Embryonic facial prominence (tissue), 1 donor: ENCODE results near the gene SYT1.

Experiments used
- DNase-seq: peaks from one replicate; pipeline ENCODE4 v3.0.0-alpha.2; 2016; ENCODE audit errors: extremely low spot score

The SYT1 gene

GRCh38 chr12:79291711-79292110 lies 427.1 kb downstream of the SYT1 start:
- no peak for DNase-seq

GRCh38 chr12:79294590-79294989 lies 430.0 kb downstream of the SYT1 start:
- DNase-seq = no peak

- no peak for DNase-seq
These were observed 431.0 kb downstream of the SYT1 start for GRCh38 chr12:79295572-79295971.

GRCh38 chr12:79296133-79296532 lies 431.6 kb downstream of the SYT1 start:
- DNase-seq = no peak

- DNase-seq = no peak
These were observed 432.3 kb downstream of the SYT1 start for GRCh38 chr12:79296871-79297270.

- DNase-seq = no peak
These were observed 433.9 kb downstream of the SYT1 start for GRCh38 chr12:79298506-79298905.

- DNase-seq = no peak
These were observed 435.0 kb downstream of the SYT1 start for GRCh38 chr12:79299447-79300198.

GRCh38 chr12:79300199-79300568 lies 435.6 kb downstream of the SYT1 start:
- no peak for DNase-seq

- DNase-seq = no peak
These were observed 436.6 kb downstream of the SYT1 start for GRCh38 chr12:79301181-79301580.

GRCh38 chr12:79302162-79302814 lies 437.7 kb downstream of the SYT1 start:
- DNase-seq = no peak

GRCh38 chr12:79307340-79307739 lies 442.8 kb downstream of the SYT1 start:
- no peak for DNase-seq

- DNase-seq = no peak
These were observed 444.5 kb downstream of the SYT1 start for GRCh38 chr12:79309039-79309438.

- DNase-seq = no peak
These were observed 452.7 kb downstream of the SYT1 start for GRCh38 chr12:79317179-79317847.

- no peak for DNase-seq
These were observed 458.3 kb downstream of the SYT1 start for GRCh38 chr12:79322905-79323304.

GRCh38 chr12:79324571-79324970 lies 460.0 kb downstream of the SYT1 start:
- no peak for DNase-seq

GRCh38 chr12:79326222-79326621 lies 461.6 kb downstream of the SYT1 start:
- no peak for DNase-seq

GRCh38 chr12:79326663-79327062 lies 462.1 kb downstream of the SYT1 start:
- no peak for DNase-seq

- DNase-seq = no peak
These were observed 462.9 kb downstream of the SYT1 start for GRCh38 chr12:79327465-79327864.

GRCh38 chr12:79329933-79330332 lies 465.4 kb downstream of the SYT1 start:
- DNase-seq = no peak

GRCh38 chr12:79331870-79332269 lies 467.3 kb downstream of the SYT1 start:
- no peak for DNase-seq

- DNase-seq = no peak
These were observed 468.6 kb downstream of the SYT1 start for GRCh38 chr12:79333144-79333543.

- no peak for DNase-seq
These were observed 473.2 kb downstream of the SYT1 start for GRCh38 chr12:79337662-79338290.
